Medulla oblongata (tissue), 1 donor: ENCODE measurements around the gene CREBBP.

Experiments
- DNase-seq: peaks from one replicate; pipeline ENCODE4 v3.0.0-alpha.2; 2015; ENCODE audit errors: extremely low spot score

CREBBP gene

GRCh38 chr16:3797904-3798811 lies 82.4 kb downstream of the CREBBP start:
- DNase-seq, result no peak

DNA sequence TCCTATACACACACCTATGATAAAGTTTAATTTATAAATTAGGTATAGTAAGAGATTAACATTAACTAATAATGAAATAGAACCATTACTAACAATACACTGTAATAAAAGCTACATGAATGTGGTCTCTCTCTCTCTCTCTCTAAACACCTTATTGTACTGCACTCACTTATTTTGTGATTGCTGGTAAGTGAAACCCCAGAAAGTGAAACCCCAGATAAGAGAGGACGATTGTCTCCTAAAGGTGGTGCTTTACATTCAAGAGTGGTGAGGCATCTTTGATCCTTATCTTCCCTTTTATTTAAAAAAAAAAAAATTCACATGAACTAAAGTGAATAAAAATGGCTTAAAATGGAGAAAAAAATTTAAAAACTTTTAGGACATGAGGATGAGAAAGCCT lies 83.0 kb downstream of the CREBBP start:
- DNase-seq, result no peak

GRCh38 chr16:3793161-3793576 lies 87.3 kb downstream of the CREBBP start:
- peak; percentile 51 for DNase-seq

DNA sequence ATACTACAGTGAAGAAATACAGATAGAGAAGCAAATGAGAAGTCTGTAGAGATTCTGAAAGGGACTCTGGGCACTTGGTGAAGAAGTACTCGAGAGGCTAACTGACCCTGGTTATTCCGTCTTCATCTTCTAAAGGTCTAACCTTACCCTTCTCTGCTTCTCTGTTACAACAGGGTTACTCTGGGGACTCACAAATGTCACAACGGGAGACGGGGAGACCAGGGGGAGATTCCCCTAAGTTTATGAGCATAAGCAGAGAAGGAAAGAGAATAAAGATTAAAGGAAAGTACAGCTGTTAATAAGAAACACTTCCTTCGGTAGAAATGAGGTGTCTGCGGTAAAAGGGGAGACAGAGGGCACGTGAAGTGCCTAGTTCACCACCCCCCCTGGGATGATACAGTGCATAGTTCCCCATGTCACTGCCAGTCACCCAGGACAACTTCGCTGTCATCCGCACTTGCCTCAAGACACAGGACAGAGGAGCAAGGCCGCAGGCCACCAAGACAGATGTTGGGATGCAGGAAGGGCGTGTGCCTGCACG lies 88.0 kb downstream of the CREBBP start:
- no peak for DNase-seq

DNA sequence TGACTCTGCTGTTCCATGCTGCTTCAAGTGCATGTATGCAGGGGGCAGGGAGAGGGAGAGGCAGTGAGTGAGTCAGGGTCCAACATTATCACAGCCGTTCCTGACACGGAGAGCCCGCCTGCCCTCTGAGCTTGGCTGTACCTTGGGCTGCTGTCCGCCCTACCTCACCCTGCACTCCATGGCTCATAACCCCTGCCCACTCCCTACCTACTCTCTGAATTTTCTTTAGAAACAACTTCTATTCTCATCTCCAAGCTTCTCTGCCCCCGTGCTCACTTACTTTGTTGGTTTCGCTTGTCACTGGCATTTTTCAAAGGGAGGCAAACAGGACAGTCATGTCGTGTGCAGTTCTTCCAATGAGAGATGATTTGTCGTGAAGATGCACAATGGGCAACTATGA lies 88.8 kb downstream of the CREBBP start:
- DNase-seq, result no peak

GRCh38 chr16:3789375-3790099 lies 91.0 kb downstream of the CREBBP start:
- no peak for DNase-seq

DNA sequence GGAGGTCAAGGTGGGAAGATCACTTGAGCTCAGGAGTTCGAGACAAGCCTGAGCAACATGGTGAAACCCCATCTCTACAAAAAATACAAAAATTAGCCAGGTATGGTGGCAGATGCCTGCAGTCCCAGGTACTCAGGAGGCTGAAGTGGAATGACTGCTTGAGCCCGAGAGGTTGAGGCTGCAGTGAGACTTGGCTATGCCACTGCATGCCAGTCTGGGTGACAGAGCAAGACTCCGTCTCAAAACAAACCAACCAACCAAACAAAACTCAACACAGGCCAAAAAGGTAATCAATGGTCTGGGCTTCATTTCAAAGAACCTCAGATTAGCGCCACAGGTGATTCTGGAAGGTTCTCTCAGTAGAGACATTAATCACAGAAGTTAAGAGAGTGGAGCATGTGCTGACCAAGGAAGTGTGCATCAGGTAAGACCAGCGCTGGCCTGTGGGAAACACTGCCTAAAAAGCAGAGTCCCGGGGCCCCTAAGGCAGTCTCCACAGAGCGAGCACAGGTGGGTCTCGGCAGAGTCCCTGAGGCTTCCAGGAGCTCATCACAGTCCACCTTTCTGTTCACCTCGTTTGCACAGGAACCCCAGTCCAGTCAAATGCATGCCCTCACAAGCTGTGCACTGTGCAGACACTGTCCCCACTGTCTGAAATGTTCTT lies 91.7 kb downstream of the CREBBP start:
- no peak for DNase-seq

DNA sequence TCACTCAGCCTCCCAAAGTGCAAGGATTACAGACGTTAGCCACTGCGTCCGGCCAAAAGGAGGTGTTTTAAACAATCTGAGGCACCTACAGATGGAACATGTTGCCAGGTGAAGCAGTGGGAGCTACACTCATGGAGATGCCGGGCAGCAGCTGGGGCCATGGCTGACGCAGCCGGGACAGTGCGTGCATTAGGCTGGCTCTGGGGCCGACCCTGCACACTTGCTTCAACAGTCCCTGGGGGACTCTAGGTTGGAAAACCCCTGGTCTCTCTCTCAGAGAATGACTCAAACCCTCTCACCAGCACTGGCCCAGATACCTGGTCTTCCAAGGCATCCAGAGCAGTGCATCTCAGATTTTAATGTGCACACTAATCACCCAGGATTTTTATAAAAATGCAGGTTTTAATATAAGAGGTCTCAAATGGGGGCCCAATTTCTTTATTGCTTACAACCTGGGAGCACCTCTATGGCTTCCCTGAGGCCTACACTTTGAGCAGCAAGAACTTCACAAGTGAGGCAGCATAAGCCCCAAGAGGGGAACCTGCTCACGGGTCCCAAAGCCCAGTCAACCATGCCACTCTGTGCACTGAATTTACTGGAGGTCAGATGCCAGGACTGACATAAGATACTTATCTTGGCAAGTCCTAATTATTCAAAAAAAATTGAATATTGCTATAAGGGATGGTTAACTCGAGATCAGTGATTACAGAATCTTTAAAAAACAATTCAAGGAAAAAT lies 92.4 kb downstream of the CREBBP start:
- DNase-seq, result no peak

DNA sequence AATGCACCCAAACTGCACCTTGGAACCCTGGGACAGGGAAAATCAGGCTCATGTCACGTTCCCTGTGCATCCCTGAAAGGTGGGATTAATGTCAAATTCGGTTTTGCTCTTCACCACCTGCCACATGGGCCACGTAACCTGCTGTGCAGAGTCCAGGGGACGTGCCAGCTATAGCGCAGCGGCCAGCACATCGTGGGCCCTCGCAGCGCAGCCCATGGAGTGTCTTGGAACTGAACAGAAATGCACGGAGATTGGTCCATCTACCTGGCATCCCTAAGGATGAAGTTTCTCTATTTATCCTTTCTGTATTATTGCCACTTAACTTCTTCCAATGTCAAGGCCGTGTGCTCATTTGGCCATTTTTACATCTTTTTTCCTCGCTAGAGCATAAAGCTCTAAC lies 95.1 kb downstream of the CREBBP start:
- DNase-seq, result no peak

DNA sequence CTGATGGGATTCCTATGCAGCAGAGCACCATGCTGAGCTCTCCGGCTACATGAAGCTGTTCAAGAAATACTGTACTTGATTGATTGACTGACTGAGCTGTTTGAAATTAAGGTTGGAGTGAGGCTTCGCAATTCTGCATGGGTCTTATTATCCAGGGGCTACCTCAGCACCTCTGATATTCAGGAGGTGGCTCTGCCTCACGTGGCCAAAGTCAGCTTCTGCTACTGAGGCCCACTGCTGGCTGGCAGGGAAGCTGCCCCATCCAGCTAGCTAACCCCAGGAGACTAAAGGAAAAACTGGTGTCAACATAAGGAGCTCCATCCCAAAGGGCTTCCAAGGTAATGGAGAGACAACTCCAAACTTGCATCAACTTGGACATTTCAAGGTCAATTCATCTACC lies 97.0 kb downstream of the CREBBP start:
- no peak for DNase-seq

DNA sequence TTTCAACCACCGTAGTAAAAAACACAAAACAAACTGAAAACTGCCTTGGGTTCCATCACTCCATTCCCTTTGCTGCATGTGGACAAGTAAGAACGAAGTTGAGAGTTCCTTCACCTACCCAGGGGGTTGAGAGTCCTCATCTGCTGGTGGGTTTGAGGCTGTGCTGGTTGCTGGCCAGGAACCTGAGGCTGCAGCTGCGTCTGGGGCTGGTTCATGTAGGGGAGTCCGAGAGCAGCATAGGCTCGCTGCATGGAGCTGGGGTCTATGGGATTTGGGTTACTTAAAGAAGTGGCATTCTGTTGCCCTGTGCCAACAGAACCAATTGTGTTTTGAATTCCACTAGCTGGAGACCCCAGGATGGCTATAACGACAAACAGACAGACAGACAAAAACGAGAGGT lies 97.9 kb downstream of the CREBBP start:
- no peak for DNase-seq

DNA sequence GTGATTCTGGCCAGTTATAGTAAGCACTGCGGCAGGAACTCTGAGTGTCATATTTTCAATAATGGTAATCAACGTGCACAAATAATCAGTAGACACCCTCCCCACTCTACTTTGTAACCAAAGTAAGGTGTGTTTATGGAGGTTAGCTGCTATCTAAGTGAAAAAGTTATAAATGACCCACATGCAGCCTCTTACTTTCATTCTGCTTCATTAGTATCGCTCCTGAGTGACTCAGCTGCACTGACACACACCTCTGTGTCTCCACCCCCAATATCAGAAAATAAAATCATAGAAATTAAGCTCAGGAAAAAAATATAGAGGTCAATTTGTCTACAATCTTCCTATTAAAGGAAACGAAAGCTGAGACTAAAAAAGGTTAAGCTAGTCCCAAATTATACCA lies 99.1 kb downstream of the CREBBP start:
- no peak for DNase-seq

DNA sequence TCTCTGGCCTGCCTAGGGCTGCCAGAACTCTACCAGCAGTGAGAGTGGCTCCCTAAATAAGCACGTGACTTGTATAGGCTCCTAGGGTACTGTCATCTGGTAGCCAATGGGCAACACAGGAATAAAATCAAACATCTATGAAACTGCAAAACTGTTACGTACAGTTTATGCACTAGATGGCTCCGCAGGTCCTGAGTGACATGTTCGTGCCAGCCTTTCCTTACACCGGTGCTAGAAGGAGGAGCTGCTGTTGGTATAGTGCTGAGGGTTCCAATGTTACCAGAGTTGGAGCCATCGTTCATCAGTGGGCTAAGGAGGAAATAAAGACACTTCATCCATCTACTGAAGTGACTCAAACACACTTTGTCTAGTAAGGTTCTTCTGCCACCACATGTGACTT lies 99.9 kb downstream of the CREBBP start:
- no peak for DNase-seq

- DNase-seq, result no peak
These were observed 104.2 kb downstream of the CREBBP start for GRCh38 chr16:3776316-3776715.

DNA sequence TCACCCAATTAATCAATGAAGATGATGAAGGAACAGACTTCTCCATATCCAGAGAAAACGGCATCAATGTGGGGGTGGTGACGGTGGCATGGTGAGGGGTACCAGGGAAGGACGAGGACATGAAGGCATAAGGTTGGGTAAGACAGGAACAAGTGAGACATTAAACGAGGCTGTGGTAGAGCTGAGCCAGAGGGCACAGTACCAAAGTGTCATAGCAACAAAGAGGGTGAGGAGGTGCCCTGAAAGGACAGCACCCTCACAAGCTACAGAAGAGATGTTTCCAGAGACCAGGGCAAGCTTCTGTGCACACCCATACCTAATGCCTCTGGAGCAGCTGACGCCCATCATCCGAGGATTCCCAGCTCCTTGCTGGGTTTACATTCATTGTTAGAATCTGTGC lies 105.7 kb downstream of the CREBBP start:
- DNase-seq, result no peak

GRCh38 chr16:3774156-3774767 lies 106.3 kb downstream of the CREBBP start:
- peak; percentile 55 for DNase-seq

DNA sequence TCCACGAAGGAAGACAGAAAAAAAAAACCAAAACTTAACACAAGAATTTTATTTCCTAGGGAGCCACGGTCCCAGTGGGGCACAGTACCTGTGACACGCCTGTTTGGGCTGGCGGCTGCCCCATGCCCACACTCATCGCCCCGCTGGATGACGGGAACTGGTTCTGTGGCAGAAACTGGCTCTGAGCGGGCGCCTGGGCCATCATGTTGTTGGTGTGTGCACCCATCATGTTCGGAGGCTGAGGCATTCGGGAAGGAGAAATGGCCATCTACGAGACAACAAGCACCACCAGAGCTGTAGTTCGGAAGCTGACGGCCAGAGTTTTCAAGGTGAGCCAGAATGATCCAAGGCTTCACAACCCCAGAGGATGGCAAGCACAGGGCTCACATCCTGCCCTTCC lies 106.8 kb downstream of the CREBBP start:
- no peak for DNase-seq

DNA sequence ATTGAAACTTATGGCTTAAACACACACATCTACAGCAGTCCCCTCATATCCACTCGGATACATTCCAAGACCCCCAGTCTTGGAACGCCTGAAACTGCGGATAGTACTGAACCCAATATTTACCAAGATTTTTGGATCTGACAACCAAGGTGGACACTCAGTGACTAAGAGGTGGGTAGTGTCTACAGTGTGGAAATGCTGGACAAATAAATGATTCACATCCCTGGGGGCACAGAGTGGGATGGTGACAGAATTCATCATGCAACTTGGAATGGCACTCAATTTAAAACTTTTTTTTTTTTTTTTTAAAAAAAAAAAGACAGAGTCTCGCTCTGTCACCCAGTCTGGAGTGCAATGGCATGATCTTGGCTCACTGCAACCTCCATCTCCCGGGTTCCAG lies 109.0 kb downstream of the CREBBP start:
- DNase-seq, result no peak

- DNase-seq, result no peak
These were observed 110.0 kb downstream of the CREBBP start for GRCh38 chr16:3770530-3770929.

DNA sequence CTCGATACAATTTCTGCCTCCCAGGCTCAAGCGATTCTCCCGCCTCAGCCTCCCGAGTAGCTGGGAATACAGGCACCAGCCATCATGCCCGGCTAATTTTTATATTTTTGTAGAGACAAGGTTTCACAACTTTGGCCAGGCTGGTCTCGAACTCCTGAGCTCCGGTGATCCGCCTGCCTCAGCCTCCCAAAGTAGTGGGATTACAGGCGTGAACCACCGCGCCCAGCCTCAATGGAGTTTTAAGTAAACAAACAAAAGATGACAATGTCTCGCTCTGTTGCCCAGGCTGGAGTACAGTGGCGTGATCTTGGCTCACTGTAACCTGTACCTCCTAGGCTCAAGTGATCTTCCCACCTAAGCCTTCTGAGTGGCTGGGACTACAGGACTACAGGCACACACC lies 110.6 kb downstream of the CREBBP start:
- no peak for DNase-seq

GRCh38 chr16:3769013-3769412 lies 111.5 kb downstream of the CREBBP start:
- DNase-seq, result no peak
